Smooth muscle cell (in vitro differentiated cells): ENCODE measurements around the gene STMN1. TPM values are rescaled to one million over a fixed set of nuclear protein-coding genes. Genes with fewer than 3 reads are reported as not detected.

ENCODE experiments used
- DNase-seq: peaks from one replicate; lab custom pipeline; 2025; ENCODE audit not compliant: unreplicated experiment; lab: John Stamatoyannopoulos, UW
- H2AFZ ChIP-seq: fragments of 200-600 bp; sonication (generic); 2 replicates; pipeline ENCODE4 v1.6.0; 2016; ENCODE audit warnings: antibody characterized with exemption, low read depth, mild to moderate bottlenecking
- H3F3A ChIP-seq: fragments of 200-600 bp; sonication (generic); 2 replicates; pipeline ENCODE4 v1.6.0; 2017; ENCODE audit warnings: antibody characterized with exemption, low read depth
- H3K27ac ChIP-seq: fragments of 200-600 bp; sonication (generic); 2 replicates; pipeline ENCODE4 v1.5.1; 2016; ENCODE audit warnings: low read depth, mild to moderate bottlenecking
- H3K27me3 ChIP-seq: fragments of 200-600 bp; sonication (generic); 2 replicates; pipeline ENCODE4 v1.6.1; 2016; ENCODE audit warnings: low read depth, mild to moderate bottlenecking
- H3K36me3 ChIP-seq: fragments of 200-600 bp; sonication (generic); 2 replicates; pipeline ENCODE4 v1.5.1; 2016; ENCODE audit warnings: low read depth
- H3K4me1 ChIP-seq: fragments of 200-600 bp; sonication (generic); 2 replicates; pipeline ENCODE4 v1.5.1; 2016; ENCODE audit warnings: low read depth
- H3K4me2 ChIP-seq: fragments of 200-600 bp; sonication (generic); 2 replicates; pipeline ENCODE4 v1.6.0; 2016; ENCODE audit warnings: mild to moderate bottlenecking
- H3K4me3 ChIP-seq: fragments of 200-600 bp; sonication (generic); 2 replicates; pipeline ENCODE4 v1.5.1; 2016; ENCODE audit warnings: mild to moderate bottlenecking
- H3K79me2 ChIP-seq: fragments of 200-600 bp; sonication (generic); 2 replicates; pipeline ENCODE4 v1.6.0; 2016; ENCODE audit warnings: low read depth, mild to moderate bottlenecking
- H3K9ac ChIP-seq: fragments of 200-600 bp; sonication (generic); 2 replicates; pipeline ENCODE4 v1.6.0; 2016; ENCODE audit warnings: low read depth
- H3K9me3 ChIP-seq: fragments of 200-600 bp; sonication (generic); replicated peaks from 2 replicates; pipeline ENCODE4 v1.5.1; 2016; ENCODE audit warnings: low read depth
- H4K20me1 ChIP-seq: fragments of 200-600 bp; sonication (generic); 2 replicates; pipeline ENCODE4 v1.6.0; 2016; ENCODE audit warnings: low read depth
- CTCF ChIP-seq: fragments of 200-600 bp; sonication (generic); IDR thresholded peaks from 2 replicates; pipeline ENCODE4 v1.5.1; 2017; ENCODE audit warnings: borderline replicate concordance, mild to moderate bottlenecking, antibody characterized with exemption; ENCODE audit not compliant: insufficient read depth, poor library complexity, severe bottlenecking
- WGBS: methylation state at CpG from one replicate; pipeline ENCODE4 v1.1.7; 2016; ENCODE audit warnings: low lambda C conversion rate; 5-methylcytosine and 5-hydroxymethylcytosine counted together
- polyA plus RNA-seq: library from polyadenylated mRNA; unstranded; fragments of >200 nt; fragmentation: Nextera tagmentation; extraction: Ambion mirVana; gene quantifications from 2 replicates; pipeline ENCODE4 v1.2.1, GENCODE V29; 2016
- total RNA-seq: library from RNA; depleted of rRNA; stranded (reverse); fragments of >200 nt; gene quantifications from 2 replicates; pipeline ENCODE4 v1.2.3, GENCODE V29; 2014

Gene STMN1
- total and polyA plus RNA-seq, 2 experiments from 2014 or later: 115 to 331 TPM

GRCh38 chr1:25912076-25912831 lies 6.0 kb upstream of the STMN1 start:
- Histone ChIP-seq H3K79me2 (no peaks in the 10 kb centered on the region), H3K4me3 (no peak overlapping the region), H3F3A (peaks cover 4% of the 10 kb centered on the region), H3K27me3 (no peaks in the 10 kb centered on the region), H4K20me1 (no peaks in the 10 kb centered on the region), H2AFZ (no peak overlapping the region), H3K36me3 (no peaks in the 10 kb centered on the region), H3K27ac (peak overlapping the region; percentile 22), H3K4me1 (no peaks in the 10 kb centered on the region), H3K9me3 (no peaks in the 10 kb centered on the region), H3K4me2 (peak overlapping the region; percentile 20), H3K9ac (no peak overlapping the region)
- no peak for DNase-seq
- no peak for TF ChIP-seq CTCF
- WGBS: 60% methylated on average over 5 of the region's 5 CpGs

DNA sequence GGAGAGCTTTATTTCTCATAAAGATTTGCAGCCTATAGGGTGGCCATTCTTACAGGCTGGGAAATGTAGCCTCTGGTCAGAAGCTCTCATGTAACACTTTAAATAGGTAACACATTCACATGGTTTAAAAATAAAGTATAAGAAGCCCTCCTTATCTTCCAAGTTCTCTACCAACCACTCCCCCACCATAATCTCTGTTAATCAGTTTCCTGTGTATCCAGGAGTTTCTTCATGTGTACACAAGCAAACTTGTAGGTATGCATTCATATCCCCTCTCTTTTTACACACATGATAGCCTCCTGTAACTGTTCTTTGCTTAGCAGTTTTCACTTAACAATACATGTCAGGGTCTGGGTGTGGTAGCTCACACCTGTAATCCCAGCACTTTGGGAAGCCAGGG lies 4.9 kb upstream of the STMN1 start:
- Histone ChIP-seq H3K27ac (no peak overlapping the region), H3K9me3 (no peaks in the 10 kb centered on the region), H3K4me1 (no peaks in the 10 kb centered on the region), H3K4me3 (no peak overlapping the region), H3K4me2 (no peak overlapping the region), H3K79me2 (no peaks in the 10 kb centered on the region), H3K9ac (no peak overlapping the region), H3K36me3 (no peaks in the 10 kb centered on the region), H3K27me3 (no peaks in the 10 kb centered on the region), H2AFZ (no peak overlapping the region), H3F3A (peaks cover 10% of the 10 kb centered on the region), H4K20me1 (no peaks in the 10 kb centered on the region)
- DNase-seq: no peak
- TF ChIP-seq CTCF: no peak

GRCh38 chr1:25909040-25909439 lies 2.8 kb upstream of the STMN1 start:
- H3K79me2 ChIP-seq: peaks cover 12% of the 10 kb centered on the region
- H3K27me3 ChIP-seq: no peaks in the 10 kb centered on the region
- no peaks in the 10 kb centered on the region for H3K36me3 ChIP-seq
- peaks cover 8% of the 10 kb centered on the region for H3K4me1 ChIP-seq
- no peak overlapping the region for H3K4me3 ChIP-seq
- H3K27ac ChIP-seq: no peak overlapping the region
- H2AFZ ChIP-seq: no peak overlapping the region
- 83% methylated on average over 10 of the region's 10 CpGs for WGBS
- H3K9me3 ChIP-seq: no peaks in the 10 kb centered on the region
- no peak overlapping the region for H3K4me2 ChIP-seq
- no peak overlapping the region for H3K9ac ChIP-seq
- DNase-seq: no peak
- peaks cover 10% of the 10 kb centered on the region for H3F3A ChIP-seq
- peaks cover 11% of the 10 kb centered on the region for H4K20me1 ChIP-seq
- no peak for TF ChIP-seq CTCF

GRCh38 chr1:25908161-25908560 lies 1.9 kb upstream of the STMN1 start:
- H3F3A ChIP-seq: peaks cover 10% of the 10 kb centered on the region
- 79% methylated on average over 1 of the region's 1 CpG for WGBS
- H3K36me3 ChIP-seq: no peaks in the 10 kb centered on the region
- H2AFZ ChIP-seq: no peak overlapping the region
- no peak overlapping the region for H3K27ac ChIP-seq
- H4K20me1 ChIP-seq: peaks cover 18% of the 10 kb centered on the region
- TF ChIP-seq CTCF: no peak
- H3K4me3 ChIP-seq: no peak overlapping the region
- no peaks in the 10 kb centered on the region for H3K27me3 ChIP-seq
- no peak overlapping the region for H3K9ac ChIP-seq
- no peak overlapping the region for H3K4me2 ChIP-seq
- DNase-seq: no peak
- no peaks in the 10 kb centered on the region for H3K9me3 ChIP-seq
- H3K4me1 ChIP-seq: peaks cover 14% of the 10 kb centered on the region
- H3K79me2 ChIP-seq: peaks cover 20% of the 10 kb centered on the region
